Right lung (tissue), 10 donors: ENCODE measurements around the gene MGAM2. TPM values are rescaled to one million over a fixed set of nuclear protein-coding genes. Genes with fewer than 3 reads are reported as not detected.
"Not testable (repeated sequence)": the region's sequence is repeated elsewhere in the genome, so short reads cannot be mapped to it uniquely, and the experiment has no call there.

Experiments
- DNase-seq, 2 donors: peaks; one replicate each; pipeline ENCODE4 v3.0.0-alpha.2; 2013
- long read RNA-seq, 8 donors: transcript quantifications; one replicate each; lab custom pipeline, GENCODE V29; 2026
- polyA plus RNA-seq, 5 donors: library from polyadenylated mRNA; unstranded; fragments of 120-200 nt; gene quantifications; one replicate each; pipeline versions ENCODE4 v1.2.1 to v1.2.3, GENCODE V29; 2013; ENCODE audit warnings: inconsistent platforms in 1 of 5, low replicate concordance in 1 of 5; ENCODE audit not compliant: insufficient read length in 5 of 5, insufficient read depth in 1 of 5

Gene MGAM2
- under 1 TPM; 0.03 to 0.30 (median 0.18) TPM for polyA plus RNA-seq
- long read RNA-seq, donor 1 = 0 reads
- long read RNA-seq, donor 2 = 0 reads
- long read RNA-seq, donor 3 = 0 reads
- long read RNA-seq, donor 4 = 0 reads
- long read RNA-seq, donor 5 = 0 reads
- long read RNA-seq, donor 6 = 0 reads
- long read RNA-seq, donor 7 = 0 reads
- long read RNA-seq, donor 8 = 0 reads

GRCh38 chr7:142111499-142111898, at the start of gene MGAM2:
Gene MGAM2 (plus strand): TSS chr7:142111718. CDS start chr7:142116874, 5,156 bp downstream.
- no peak for DNase-seq

- no peak for DNase-seq
Observed at GRCh38 chr7:142063551-142064442, 47.7 kb upstream of the MGAM2 start.

- no peak for DNase-seq
Observed at GRCh38 chr7:142066536-142066935, 45.0 kb upstream of the MGAM2 start.

GRCh38 chr7:142077762-142078161, 33.8 kb upstream of the MGAM2 start:
- no peak for DNase-seq

- no peak for DNase-seq
Observed at GRCh38 chr7:142083605-142084004, 27.9 kb upstream of the MGAM2 start.

- no peak for DNase-seq
Observed at GRCh38 chr7:142085428-142085827, 26.1 kb upstream of the MGAM2 start.

- DNase-seq = peak in 1 of 2 donors; percentile 9
Observed at GRCh38 chr7:142088022-142088714, 23.4 kb upstream of the MGAM2 start.

GRCh38 chr7:142089035-142089434, 22.5 kb upstream of the MGAM2 start:
- no peak for DNase-seq

GRCh38 chr7:142091961-142092360, 19.6 kb upstream of the MGAM2 start:
- no peak for DNase-seq

- DNase-seq = no peak
Observed at GRCh38 chr7:142094861-142095260, 16.7 kb upstream of the MGAM2 start.

- no peak for DNase-seq
Observed at GRCh38 chr7:142097571-142097970, 13.9 kb upstream of the MGAM2 start.

GRCh38 chr7:142098004-142098403, 13.5 kb upstream of the MGAM2 start:
- no peak for DNase-seq

GRCh38 chr7:142099347-142099746, 12.2 kb upstream of the MGAM2 start:
- DNase-seq = not testable (repeated sequence)

GRCh38 chr7:142100634-142101033, 10.9 kb upstream of the MGAM2 start:
- DNase-seq = no peak

GRCh38 chr7:142101794-142102193, 9.7 kb upstream of the MGAM2 start:
- DNase-seq = not testable (repeated sequence)

- peak in 1 of 2 donors; percentile 7 for DNase-seq
Observed at GRCh38 chr7:142104550-142105527, 6.7 kb upstream of the MGAM2 start.

GRCh38 chr7:142108728-142109505, 2.6 kb upstream of the MGAM2 start:
- no peak for DNase-seq

- DNase-seq = no peak
Observed at GRCh38 chr7:142110098-142110497, 1.4 kb upstream of the MGAM2 start.

- no peak for DNase-seq
Observed at GRCh38 chr7:142110638-142111037, 880 bp upstream of the MGAM2 start.

- no peak for DNase-seq
Observed at GRCh38 chr7:142112086-142112485, 568 bp downstream of the MGAM2 start.
